ENCODE results near the gene RECK.
A peak's percentile ranks its signal among the peaks of the same experiment; 100 is the strongest.
"Not testable (repeated sequence)": the region's sequence is repeated elsewhere in the genome, so short reads cannot be mapped to it uniquely, and the experiment has no call there.

RECK gene

GRCh38 chr9:36036780-36037548 is at the start of gene RECK:
TSS of gene RECK (plus strand) at chr9:36036913. CDS start at chr9:36036999, 86 bp downstream.
- DNase-seq: peak; percentile 18

GRCh38 chr9:35990155-35990554 is 46.6 kb upstream of the RECK start:
- DNase-seq: no peak

- not testable (repeated sequence) for DNase-seq
Measured at GRCh38 chr9:35993136-35993535, 43.6 kb upstream of the RECK start.

GRCh38 chr9:35993976-35994720 is 42.6 kb upstream of the RECK start:
- no peak for DNase-seq

- DNase-seq: no peak
Measured at GRCh38 chr9:35994959-35995358, 41.8 kb upstream of the RECK start.

- DNase-seq: no peak
Measured at GRCh38 chr9:35996358-35996970, 40.2 kb upstream of the RECK start.

- DNase-seq: not testable (repeated sequence)
Measured at GRCh38 chr9:35997016-35997415, 39.7 kb upstream of the RECK start.

- DNase-seq: no peak
Measured at GRCh38 chr9:35998333-35998732, 38.4 kb upstream of the RECK start.

- no peak for DNase-seq
Measured at GRCh38 chr9:36005891-36006290, 30.8 kb upstream of the RECK start.

GRCh38 chr9:36006549-36007315 is 30.0 kb upstream of the RECK start:
- DNase-seq: no peak

GRCh38 chr9:36007316-36007708 is 29.4 kb upstream of the RECK start:
- DNase-seq: no peak

GRCh38 chr9:36007852-36008251 is 28.9 kb upstream of the RECK start:
- no peak for DNase-seq

GRCh38 chr9:36008774-36009300 is 27.9 kb upstream of the RECK start:
- peak; percentile 57 for DNase-seq

- DNase-seq: no peak
Measured at GRCh38 chr9:36011379-36011778, 25.3 kb upstream of the RECK start.

GRCh38 chr9:36017278-36017677 is 19.4 kb upstream of the RECK start:
- no peak for DNase-seq

GRCh38 chr9:36018129-36018528 is 18.6 kb upstream of the RECK start:
- DNase-seq: no peak

- no peak for DNase-seq
Measured at GRCh38 chr9:36018891-36019720, 17.6 kb upstream of the RECK start.

GRCh38 chr9:36021968-36022367 is 14.7 kb upstream of the RECK start:
- DNase-seq: no peak

GRCh38 chr9:36023260-36024048 is 13.3 kb upstream of the RECK start:
- DNase-seq: peak; percentile 63

- DNase-seq: no peak
Measured at GRCh38 chr9:36025746-36026145, 11.0 kb upstream of the RECK start.

- no peak for DNase-seq
Measured at GRCh38 chr9:36029202-36029601, 7.5 kb upstream of the RECK start.

Data from NCI-H2029 (cell line).